ENCODE results near the gene MOGAT3.

Gene MOGAT3

GRCh38 chr7:101232141-101232850 lies 31.5 kb upstream of the MOGAT3 start:
- no peaks in the 10 kb centered on the region for H3K27me3 ChIP-seq (ENCODE audit: control insufficient read depth in 1 of 2, insufficient read depth in 1 of 2, low read length in 2 of 2)
- no peak overlapping the region for H3K4me3 ChIP-seq (ENCODE audit: insufficient read depth in 1 of 2, low read depth in 1 of 2, low read length in 2 of 2)
- H2BK120ac ChIP-seq (ENCODE audit: low read depth, low read length): no peak overlapping the region
- peaks cover 17% of the 10 kb centered on the region for H3K4me1 ChIP-seq (ENCODE audit: control insufficient read depth, insufficient read depth, low read depth, low read length)
- H3K27ac ChIP-seq (ENCODE audit: low read length, poor library complexity, severe bottlenecking): no peak overlapping the region
- no peak overlapping the region for H3K18ac ChIP-seq (ENCODE audit: low read depth in 1 of 2, low read length in 2 of 2)
- peak overlapping the region in 1 of 2 experiments; percentile 17 for H3K23ac ChIP-seq (ENCODE audit: low read length in 2 of 2)
- H2BK5ac ChIP-seq (ENCODE audit: low read depth, low read length, poor library complexity, severe bottlenecking): no peak overlapping the region
- no peak overlapping the region for H3K9ac ChIP-seq (ENCODE audit: low read length)
- no peak overlapping the region for H3K4ac ChIP-seq (ENCODE audit: low read depth in 1 of 2, low read length in 2 of 2)
- no peak for DNase-seq
- H2BK12ac ChIP-seq (ENCODE audit: low read length in 2 of 2): no peak overlapping the region
- no peak overlapping the region for H4K91ac ChIP-seq (ENCODE audit: low read length)
- peak overlapping the region; percentile 14 for H2AFZ ChIP-seq (ENCODE audit: low read depth, low read length)
- no peak overlapping the region for H4K8ac ChIP-seq (ENCODE audit: low read length)
- WGBS: 9% methylated on average over 40 of the region's 52 CpGs
- H2AK5ac ChIP-seq (ENCODE audit: low read length, severe bottlenecking): no peak overlapping the region
- H3K79me1 ChIP-seq (replicated peaks; ENCODE audit: low read length, poor library complexity, severe bottlenecking): peaks cover 8% of the 10 kb centered on the region
- H3K4me2 ChIP-seq (ENCODE audit: low read length, poor library complexity, severe bottlenecking): peak overlapping the region; percentile 49
- H3K9me3 ChIP-seq (ENCODE audit: control insufficient read depth, low read length): no peaks in the 10 kb centered on the region
- H3K14ac ChIP-seq (ENCODE audit: low read length in 2 of 2): no peak overlapping the region
- no peak overlapping the region for H2BK15ac ChIP-seq (ENCODE audit: low read depth, poor library complexity, severe bottlenecking)
- H3K36me3 ChIP-seq (ENCODE audit: control insufficient read depth in 1 of 2, insufficient read depth in 2 of 2, low read depth in 1 of 2, low read length in 2 of 2): peaks cover 40 to 52% of the 10 kb centered on the region in 2 experiments

- no peak overlapping the region for H4K8ac ChIP-seq (ENCODE audit: low read length)
- peaks cover 8% of the 10 kb centered on the region for H3K79me1 ChIP-seq (replicated peaks; ENCODE audit: low read length, poor library complexity, severe bottlenecking)
- no peak overlapping the region for H2AK5ac ChIP-seq (ENCODE audit: low read length, severe bottlenecking)
- H3K23ac ChIP-seq (ENCODE audit: low read length in 2 of 2): no peak overlapping the region
- H3K4me2 ChIP-seq (ENCODE audit: low read length, poor library complexity, severe bottlenecking): no peak overlapping the region
- no peak overlapping the region for H2BK5ac ChIP-seq (ENCODE audit: low read depth, low read length, poor library complexity, severe bottlenecking)
- no peaks in the 10 kb centered on the region for H3K9me3 ChIP-seq (ENCODE audit: control insufficient read depth, low read length)
- DNase-seq: no peak
- no peak overlapping the region for H2BK15ac ChIP-seq (ENCODE audit: low read depth, poor library complexity, severe bottlenecking)
- H3K4me1 ChIP-seq (ENCODE audit: control insufficient read depth, insufficient read depth, low read depth, low read length): peaks cover 13% of the 10 kb centered on the region
- no peak overlapping the region for H4K91ac ChIP-seq (ENCODE audit: low read length)
- no peak overlapping the region for H3K4ac ChIP-seq (ENCODE audit: low read depth in 1 of 2, low read length in 2 of 2)
- H3K4me3 ChIP-seq (ENCODE audit: insufficient read depth in 1 of 2, low read depth in 1 of 2, low read length in 2 of 2): no peak overlapping the region
- no peak overlapping the region for H3K9ac ChIP-seq (ENCODE audit: low read length)
- H3K36me3 ChIP-seq (ENCODE audit: control insufficient read depth in 1 of 2, insufficient read depth in 2 of 2, low read depth in 1 of 2, low read length in 2 of 2): peaks cover 41 to 49% of the 10 kb centered on the region in 2 experiments
- H3K27ac ChIP-seq (ENCODE audit: low read length, poor library complexity, severe bottlenecking): no peak overlapping the region
- no peaks in the 10 kb centered on the region for H3K27me3 ChIP-seq (ENCODE audit: control insufficient read depth in 1 of 2, insufficient read depth in 1 of 2, low read length in 2 of 2)
- 77% methylated on average over 7 of the region's 7 CpGs for WGBS
- H2BK120ac ChIP-seq (ENCODE audit: low read depth, low read length): no peak overlapping the region
- no peak overlapping the region for H2BK12ac ChIP-seq (ENCODE audit: low read length in 2 of 2)
- H3K14ac ChIP-seq (ENCODE audit: low read length in 2 of 2): no peak overlapping the region
- no peak overlapping the region for H2AFZ ChIP-seq (ENCODE audit: low read depth, low read length)
- no peak overlapping the region for H3K18ac ChIP-seq (ENCODE audit: low read depth in 1 of 2, low read length in 2 of 2)
Observed at GRCh38 chr7:101231644-101232043, 30.8 kb upstream of the MOGAT3 start.

GRCh38 chr7:101226721-101227120 lies 25.9 kb upstream of the MOGAT3 start:
- H3K9ac ChIP-seq (ENCODE audit: low read length): peak overlapping the region; percentile 26
- no peak overlapping the region for H3K4me3 ChIP-seq (ENCODE audit: insufficient read depth in 1 of 2, low read depth in 1 of 2, low read length in 2 of 2)
- H3K4me2 ChIP-seq (ENCODE audit: low read length, poor library complexity, severe bottlenecking): no peak overlapping the region
- H2BK12ac ChIP-seq (ENCODE audit: low read length in 2 of 2): no peak overlapping the region
- 88% methylated on average over 8 of the region's 9 CpGs for WGBS
- H2BK120ac ChIP-seq (ENCODE audit: low read depth, low read length): no peak overlapping the region
- no peak overlapping the region for H3K4ac ChIP-seq (ENCODE audit: low read depth in 1 of 2, low read length in 2 of 2)
- no peaks in the 10 kb centered on the region for H3K27me3 ChIP-seq (ENCODE audit: control insufficient read depth in 1 of 2, insufficient read depth in 1 of 2, low read length in 2 of 2)
- no peak overlapping the region for H3K14ac ChIP-seq (ENCODE audit: low read length in 2 of 2)
- no peak overlapping the region for H2AK5ac ChIP-seq (ENCODE audit: low read length, severe bottlenecking)
- peaks cover 3% of the 10 kb centered on the region for H3K4me1 ChIP-seq (ENCODE audit: control insufficient read depth, insufficient read depth, low read depth, low read length)
- H4K91ac ChIP-seq (ENCODE audit: low read length): no peak overlapping the region
- H2BK5ac ChIP-seq (ENCODE audit: low read depth, low read length, poor library complexity, severe bottlenecking): no peak overlapping the region
- H3K36me3 ChIP-seq (ENCODE audit: control insufficient read depth in 1 of 2, insufficient read depth in 2 of 2, low read depth in 1 of 2, low read length in 2 of 2): peaks cover 58 to 65% of the 10 kb centered on the region in 2 experiments
- H2AFZ ChIP-seq (ENCODE audit: low read depth, low read length): no peak overlapping the region
- H2BK15ac ChIP-seq (ENCODE audit: low read depth, poor library complexity, severe bottlenecking): no peak overlapping the region
- H4K8ac ChIP-seq (ENCODE audit: low read length): no peak overlapping the region
- H3K9me3 ChIP-seq (ENCODE audit: control insufficient read depth, low read length): no peaks in the 10 kb centered on the region
- DNase-seq: no peak
- H3K23ac ChIP-seq (ENCODE audit: low read length in 2 of 2): no peak overlapping the region
- H3K18ac ChIP-seq (ENCODE audit: low read depth in 1 of 2, low read length in 2 of 2): no peak overlapping the region
- no peak overlapping the region for H3K27ac ChIP-seq (ENCODE audit: low read length, poor library complexity, severe bottlenecking)
- H3K79me1 ChIP-seq (replicated peaks; ENCODE audit: low read length, poor library complexity, severe bottlenecking): peaks cover 21% of the 10 kb centered on the region

- no peak overlapping the region for H3K27ac ChIP-seq (ENCODE audit: low read length, poor library complexity, severe bottlenecking)
- no peak overlapping the region for H2BK5ac ChIP-seq (ENCODE audit: low read depth, low read length, poor library complexity, severe bottlenecking)
- 97% methylated on average over 6 of the region's 6 CpGs for WGBS
- H3K18ac ChIP-seq (ENCODE audit: low read depth in 1 of 2, low read length in 2 of 2): no peak overlapping the region
- no peak overlapping the region for H2BK120ac ChIP-seq (ENCODE audit: low read depth, low read length)
- H2AK5ac ChIP-seq (ENCODE audit: low read length, severe bottlenecking): no peak overlapping the region
- peaks cover 23% of the 10 kb centered on the region for H3K79me1 ChIP-seq (replicated peaks; ENCODE audit: low read length, poor library complexity, severe bottlenecking)
- H4K91ac ChIP-seq (ENCODE audit: low read length): no peak overlapping the region
- H4K8ac ChIP-seq (ENCODE audit: low read length): no peak overlapping the region
- H2BK12ac ChIP-seq (ENCODE audit: low read length in 2 of 2): no peak overlapping the region
- DNase-seq: no peak
- H3K23ac ChIP-seq (ENCODE audit: low read length in 2 of 2): no peak overlapping the region
- no peaks in the 10 kb centered on the region for H3K9me3 ChIP-seq (ENCODE audit: control insufficient read depth, low read length)
- no peaks in the 10 kb centered on the region for H3K27me3 ChIP-seq (ENCODE audit: control insufficient read depth in 1 of 2, insufficient read depth in 1 of 2, low read length in 2 of 2)
- no peak overlapping the region for H3K9ac ChIP-seq (ENCODE audit: low read length)
- H3K4me2 ChIP-seq (ENCODE audit: low read length, poor library complexity, severe bottlenecking): no peak overlapping the region
- no peak overlapping the region for H3K14ac ChIP-seq (ENCODE audit: low read length in 2 of 2)
- H3K36me3 ChIP-seq (ENCODE audit: control insufficient read depth in 1 of 2, insufficient read depth in 2 of 2, low read depth in 1 of 2, low read length in 2 of 2): peaks cover 59 to 63% of the 10 kb centered on the region in 2 experiments
- H3K4ac ChIP-seq (ENCODE audit: low read depth in 1 of 2, low read length in 2 of 2): no peak overlapping the region
- no peak overlapping the region for H2BK15ac ChIP-seq (ENCODE audit: low read depth, poor library complexity, severe bottlenecking)
- H3K4me3 ChIP-seq (ENCODE audit: insufficient read depth in 1 of 2, low read depth in 1 of 2, low read length in 2 of 2): no peak overlapping the region
- H2AFZ ChIP-seq (ENCODE audit: low read depth, low read length): no peak overlapping the region
- H3K4me1 ChIP-seq (ENCODE audit: control insufficient read depth, insufficient read depth, low read depth, low read length): peaks cover 2% of the 10 kb centered on the region
Observed at GRCh38 chr7:101225650-101226049, 24.8 kb upstream of the MOGAT3 start.
